ENCODE results near the gene MKNK1. TPM values are rescaled to one million over a fixed set of nuclear protein-coding genes. Genes with fewer than 3 reads are reported as not detected.

MKNK1 gene
- total RNA-seq, 1 experiment from 2014 or later, result 12.9 TPM

GRCh38 chr1:46623743-46624644 lies 19.9 kb upstream of the MKNK1 start:
- H3K9me3 ChIP-seq (ENCODE audit: control insufficient read depth, low read depth, low read length), result no peaks in the 10 kb centered on the region
- H3K9ac ChIP-seq (ENCODE audit: extremely low read depth, insufficient read length, low read length), result no peak overlapping the region
- H3K4ac ChIP-seq (ENCODE audit: low read depth, low read length), result no peak overlapping the region
- H3K79me2 ChIP-seq (ENCODE audit: insufficient read depth, low read length), result no peaks in the 10 kb centered on the region
- peak overlapping the region in 1 of 3 experiments; percentile 14; a peak in 2 of 7 replicates for H3K27ac Mint-ChIP-seq
- H4K5ac ChIP-seq (ENCODE audit: insufficient read length, low read depth, low read length), result no peak overlapping the region
- H2BK12ac ChIP-seq (ENCODE audit: insufficient read length, low read depth, low read length), result no peak overlapping the region
- H3K4me1 Mint-ChIP-seq, result peaks cover 6 to 8% of the 10 kb centered on the region in 2 experiments
- no peak overlapping the region for H2AFZ ChIP-seq (ENCODE audit: low read length)
- no peak overlapping the region for H2BK120ac ChIP-seq (ENCODE audit: low read depth, low read length, poor library complexity, severe bottlenecking)
- no peak overlapping the region for H2AK5ac ChIP-seq (ENCODE audit: insufficient read length, low read length)
- no peak overlapping the region for H2BK20ac ChIP-seq (ENCODE audit: low read depth, low read length, poor library complexity, severe bottlenecking)
- TF ChIP-seq CTCF (conservative IDR thresholded peaks at IDR 0.05), result no peak
- peaks cover 14% of the 10 kb centered on the region for H3K27me3 Mint-ChIP-seq (ENCODE audit: low read depth)
- no peak overlapping the region for H2BK15ac ChIP-seq (ENCODE audit: low read depth, low read length)
- H3K56ac ChIP-seq (ENCODE audit: insufficient read length, low read depth, low read length), result no peak overlapping the region
- no peak overlapping the region for H3K14ac ChIP-seq (ENCODE audit: insufficient read depth, low read length)
- H3K9me3 Mint-ChIP-seq, result no peaks in the 10 kb centered on the region
- no peak overlapping the region for H2BK5ac ChIP-seq (ENCODE audit: insufficient read length, low read length)
- H3K27ac ChIP-seq (ENCODE audit: insufficient read length, low read depth, low read length), result no peak overlapping the region
- H4K20me1 ChIP-seq (ENCODE audit: control insufficient read depth, insufficient read depth, insufficient read length), result no peaks in the 10 kb centered on the region
- no peak overlapping the region for H3K4me2 ChIP-seq (ENCODE audit: insufficient read depth, insufficient read length, low read length)
- no peaks in the 10 kb centered on the region for H3K23me2 ChIP-seq (ENCODE audit: insufficient read length, low read depth, low read length, poor library complexity, severe bottlenecking)
- H3K23ac ChIP-seq (ENCODE audit: insufficient read length, low read depth, low read length), result no peak overlapping the region
- H3K27me3 ChIP-seq (ENCODE audit: insufficient read depth, low read length), result no peaks in the 10 kb centered on the region; the same call in 1 of the 2 replicates
- H3K79me1 ChIP-seq (ENCODE audit: insufficient read depth, low read depth, low read length, poor library complexity, severe bottlenecking), result no peaks in the 10 kb centered on the region
- WGBS (ENCODE audit: extremely low coverage, insufficient read length, low lambda C conversion rate), result no CpG with 5 or more reads among the region's 4 CpGs
- DNase-seq, result no peak
- no peaks in the 10 kb centered on the region for H3K4me1 ChIP-seq (ENCODE audit: insufficient read depth, low read length)
- H4K8ac ChIP-seq (replicated peaks; ENCODE audit: insufficient read length, low read depth, low read length), result no peak overlapping the region
- no peak overlapping the region for H3K18ac ChIP-seq (ENCODE audit: insufficient read length, low read depth, low read length)
- H3T11ph ChIP-seq (ENCODE audit: low read length), result no peak overlapping the region
- H4K91ac ChIP-seq (ENCODE audit: insufficient read length, low read depth, low read length), result no peak overlapping the region
- H3K36me3 Mint-ChIP-seq (ENCODE audit: insufficient read depth in 1 of 3, low read depth in 3 of 3), result no peaks in the 10 kb centered on the region
- H3K4me3 Mint-ChIP-seq, result no peak overlapping the region

Measured in H9 (cell line).